Ovary (tissue), 3 donors: ENCODE data around the gene DAP.

Experiments used
- EP300 ChIP-seq: sonication (generic); formaldehyde crosslinking; IDR thresholded peaks from one replicate; pipeline ENCODE4 v1.6.1; 2017; ENCODE audit warnings: antibody characterized with exemption
- POLR2A ChIP-seq: fragments of 450-650 bp; IDR thresholded peaks from one replicate; pipeline ENCODE4 v1.6.1; 2017; ENCODE audit warnings: antibody characterized with exemption, mild to moderate bottlenecking, moderate library complexity
- TF ChIP-seq, protein P1 (sequence below), 3 donors: fragments of 450-650 bp in 2 of 3; fragments of 200-600 bp in 1 of 3; IDR thresholded peaks; one replicate each; pipeline versions ENCODE4 v1.5.1 to v1.8.0; 2016 to 2022; ENCODE audit warnings: antibody characterized with exemption in 3 of 3, mild to moderate bottlenecking in 1 of 3
- donor health status: DM: no; HTN: no; CAD: no.

DNA sequence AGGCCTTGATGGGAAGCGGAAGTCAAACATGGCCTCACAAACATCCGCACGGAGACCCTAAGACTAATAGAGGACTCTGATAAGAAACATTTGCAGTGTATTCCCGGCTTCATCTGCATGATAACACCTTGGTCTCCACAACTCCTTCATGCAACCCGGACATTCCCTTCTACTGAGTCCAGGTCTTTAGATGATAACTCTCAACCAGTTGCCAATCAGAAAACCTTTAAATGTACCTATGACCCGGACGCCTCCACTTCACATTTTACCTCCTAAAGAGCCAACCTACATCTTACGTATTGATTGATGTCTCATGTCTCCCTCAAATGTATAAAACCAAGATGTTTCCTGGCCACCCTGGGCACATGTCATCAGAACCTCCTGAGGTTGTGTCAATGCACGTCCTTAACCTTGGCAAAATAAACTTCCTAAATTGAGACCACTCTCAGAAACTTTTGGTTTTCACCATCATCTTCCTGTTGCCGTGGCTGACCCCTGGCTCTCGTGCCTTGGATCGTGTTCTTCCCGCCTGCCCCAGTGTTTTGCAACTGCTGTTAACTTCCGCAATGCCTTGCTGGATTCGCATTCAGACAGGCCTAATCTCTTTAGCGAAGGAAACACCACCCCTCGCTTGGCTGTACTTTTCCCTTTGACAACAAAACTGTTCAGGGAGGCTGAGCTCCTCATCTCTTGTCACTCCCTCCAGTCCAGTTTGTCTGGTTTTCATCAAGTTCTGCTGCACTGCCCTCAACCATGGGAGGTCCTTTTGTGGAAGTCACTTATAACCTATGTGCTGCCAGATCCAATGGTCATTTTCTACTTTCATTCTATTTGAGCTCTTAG, 1.1 kb upstream of the DAP start:
- TF ChIP-seq POLR2A: no peak
- TF ChIP-seq, protein P1, sequence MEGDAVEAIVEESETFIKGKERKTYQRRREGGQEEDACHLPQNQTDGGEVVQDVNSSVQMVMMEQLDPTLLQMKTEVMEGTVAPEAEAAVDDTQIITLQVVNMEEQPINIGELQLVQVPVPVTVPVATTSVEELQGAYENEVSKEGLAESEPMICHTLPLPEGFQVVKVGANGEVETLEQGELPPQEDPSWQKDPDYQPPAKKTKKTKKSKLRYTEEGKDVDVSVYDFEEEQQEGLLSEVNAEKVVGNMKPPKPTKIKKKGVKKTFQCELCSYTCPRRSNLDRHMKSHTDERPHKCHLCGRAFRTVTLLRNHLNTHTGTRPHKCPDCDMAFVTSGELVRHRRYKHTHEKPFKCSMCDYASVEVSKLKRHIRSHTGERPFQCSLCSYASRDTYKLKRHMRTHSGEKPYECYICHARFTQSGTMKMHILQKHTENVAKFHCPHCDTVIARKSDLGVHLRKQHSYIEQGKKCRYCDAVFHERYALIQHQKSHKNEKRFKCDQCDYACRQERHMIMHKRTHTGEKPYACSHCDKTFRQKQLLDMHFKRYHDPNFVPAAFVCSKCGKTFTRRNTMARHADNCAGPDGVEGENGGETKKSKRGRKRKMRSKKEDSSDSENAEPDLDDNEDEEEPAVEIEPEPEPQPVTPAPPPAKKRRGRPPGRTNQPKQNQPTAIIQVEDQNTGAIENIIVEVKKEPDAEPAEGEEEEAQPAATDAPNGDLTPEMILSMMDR (IDR thresholded peaks at IDR 0.05): no peak
- no peak for TF ChIP-seq EP300
